Occipital lobe (tissue), 2 donors: Measurements from ENCODE around the gene PRR22. TPM values are rescaled to one million over a fixed set of nuclear protein-coding genes. Genes with fewer than 3 reads are reported as not detected.

ENCODE experiments used
- DNase-seq: peaks from one replicate; lab custom pipeline; 2025; lab: John Stamatoyannopoulos, UW
- total RNA-seq: library from RNA; depleted of rRNA; stranded (reverse); fragments of >200 nt; gene quantifications from one replicate; pipeline ENCODE4 v1.2.3, GENCODE V29; 2014

The PRR22 gene
- total RNA-seq = 0.16 TPM

DNA sequence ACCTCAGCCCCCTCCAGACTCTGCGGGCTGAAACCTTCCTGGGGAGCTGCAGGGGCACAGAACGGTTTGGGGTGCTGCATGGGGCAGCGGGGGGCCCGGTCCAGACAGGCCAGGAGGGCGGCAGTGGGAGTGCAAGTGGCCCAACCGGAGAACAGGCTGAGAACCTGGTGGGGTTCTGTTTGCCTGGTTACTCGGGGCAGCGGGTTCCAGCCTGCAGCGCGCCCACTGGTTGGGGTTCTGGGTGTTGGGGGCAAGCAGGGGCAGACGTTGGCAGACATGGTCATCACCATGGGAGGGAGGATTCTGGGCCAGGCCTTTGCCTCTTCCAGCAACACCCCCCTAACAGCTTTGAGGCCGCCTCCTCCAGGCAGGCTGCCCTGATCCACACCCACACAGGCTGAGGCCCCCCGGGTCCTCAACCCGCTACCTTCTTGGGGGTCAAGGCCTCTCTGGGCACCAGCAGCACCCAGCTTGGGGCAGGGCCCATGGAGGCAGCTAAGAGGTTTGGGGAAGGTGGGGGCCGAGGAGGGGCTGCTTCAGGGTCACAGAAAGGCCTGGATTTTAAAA is at the start of gene PRR22:
TSS of gene PRR22 (minus strand) at position 166 of the 567 bp plus-strand sequence. CDS start at position 80, 86 bp downstream.
- DNase-seq = no peak

DNA sequence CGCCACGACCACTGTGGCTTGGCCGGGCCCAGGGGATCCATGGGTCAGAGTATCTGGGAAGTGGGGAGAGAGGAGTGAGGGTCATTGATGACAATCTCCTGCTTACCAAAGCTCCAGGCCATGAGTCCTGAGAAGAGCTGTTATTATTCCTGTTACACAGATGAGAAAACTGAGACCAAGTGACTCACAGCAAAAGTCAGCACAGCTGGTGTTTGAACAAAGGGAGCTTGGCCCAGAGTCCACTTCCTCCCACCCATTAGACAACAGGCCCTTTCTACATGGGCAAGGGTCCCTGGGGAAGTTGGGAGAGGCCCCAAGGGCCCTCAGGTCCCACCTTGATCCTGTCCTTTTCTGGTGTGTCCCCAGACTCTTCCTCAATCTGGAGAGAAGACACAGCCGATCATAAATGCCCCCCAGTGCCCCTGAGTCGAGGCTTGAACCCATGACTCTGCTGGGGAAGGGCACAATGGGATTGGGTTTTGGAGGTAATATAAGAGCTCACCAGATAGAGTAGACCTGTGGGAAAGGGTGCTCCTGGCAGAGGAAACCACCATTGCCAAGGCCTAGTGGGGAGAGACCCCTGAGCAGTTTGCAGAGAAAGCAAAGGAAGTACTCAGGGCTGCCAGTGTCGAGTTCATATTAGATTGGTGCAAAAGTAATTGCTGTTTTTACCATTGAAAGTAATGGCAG is 48.1 kb upstream of the PRR22 start:
- no peak for DNase-seq

DNA sequence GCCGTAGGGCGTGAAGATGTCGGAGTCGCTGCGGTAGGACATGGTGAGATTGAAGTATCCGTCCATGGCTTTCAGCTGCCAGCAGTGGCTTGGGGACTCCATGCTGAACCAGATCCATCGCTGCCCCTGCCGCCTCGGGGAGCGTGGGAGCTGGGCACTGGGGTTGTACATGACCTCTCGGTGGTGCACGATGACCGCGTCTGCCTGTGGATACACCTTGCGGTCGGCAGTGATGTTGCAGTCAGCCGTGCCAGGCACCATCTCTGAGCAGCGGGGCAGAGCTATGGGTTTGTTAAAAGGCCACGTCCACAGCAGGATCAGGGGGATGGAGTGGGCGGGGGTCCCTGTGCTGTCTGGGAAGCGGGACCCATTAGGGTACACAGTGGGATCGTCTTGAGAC is 47.5 kb upstream of the PRR22 start:
- DNase-seq = no peak

DNA sequence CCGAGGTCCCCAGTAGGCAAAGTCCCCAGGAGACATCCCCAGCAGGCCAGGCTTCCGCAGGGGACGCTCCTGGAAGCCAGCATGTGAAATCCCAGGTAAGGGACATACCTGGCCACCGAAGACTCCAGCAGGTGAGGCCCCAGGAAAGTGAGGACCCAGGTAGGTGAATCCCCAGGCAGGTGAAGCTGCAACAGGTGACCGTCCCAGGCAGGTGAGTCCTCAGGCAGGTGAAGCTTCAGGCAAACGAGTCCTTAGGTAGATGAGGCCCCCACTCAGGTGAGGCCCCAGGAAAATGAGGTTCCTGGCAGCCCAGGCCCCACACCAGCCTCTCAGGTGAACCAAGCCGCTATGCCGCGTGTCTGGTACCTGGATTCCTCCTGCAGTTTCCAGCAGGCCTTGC is 46.6 kb upstream of the PRR22 start:
- DNase-seq = no peak

DNA sequence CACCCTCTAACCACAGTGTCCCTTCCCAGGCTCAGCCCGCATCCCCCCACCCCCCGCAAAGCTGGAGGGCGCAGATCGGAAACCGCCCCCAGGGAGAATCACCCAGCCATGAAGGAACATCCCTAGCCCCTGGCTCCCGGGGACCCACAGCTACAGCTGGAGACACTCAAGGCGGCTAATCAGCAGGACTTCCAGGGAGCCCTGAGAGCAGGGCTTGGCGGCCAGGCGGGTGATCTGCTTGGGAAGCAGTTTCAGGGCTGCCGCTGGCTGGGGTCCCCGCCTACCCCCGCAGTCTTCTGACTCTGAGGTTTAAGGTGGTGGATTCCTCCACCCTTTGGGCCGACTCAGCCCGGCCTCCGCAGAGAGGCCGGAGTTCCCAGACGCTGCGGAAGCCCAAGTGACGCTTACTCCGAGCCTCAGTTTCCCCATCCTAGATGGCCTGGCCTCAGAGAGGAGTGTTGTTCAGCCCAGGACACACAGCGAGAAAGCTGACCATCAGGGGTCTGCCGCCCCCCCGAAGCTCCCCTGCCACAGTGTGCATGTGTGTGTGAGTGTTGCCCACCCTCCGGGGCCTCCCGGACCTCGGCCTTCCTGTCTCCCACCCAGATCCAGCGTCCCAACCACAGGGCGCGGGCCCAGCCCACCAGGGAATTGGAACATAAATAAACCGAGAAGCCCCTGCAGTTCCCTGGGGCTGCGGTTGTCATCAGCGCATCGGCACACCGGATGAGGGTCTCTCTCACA is 45.2 kb upstream of the PRR22 start:
- DNase-seq = no peak

DNA sequence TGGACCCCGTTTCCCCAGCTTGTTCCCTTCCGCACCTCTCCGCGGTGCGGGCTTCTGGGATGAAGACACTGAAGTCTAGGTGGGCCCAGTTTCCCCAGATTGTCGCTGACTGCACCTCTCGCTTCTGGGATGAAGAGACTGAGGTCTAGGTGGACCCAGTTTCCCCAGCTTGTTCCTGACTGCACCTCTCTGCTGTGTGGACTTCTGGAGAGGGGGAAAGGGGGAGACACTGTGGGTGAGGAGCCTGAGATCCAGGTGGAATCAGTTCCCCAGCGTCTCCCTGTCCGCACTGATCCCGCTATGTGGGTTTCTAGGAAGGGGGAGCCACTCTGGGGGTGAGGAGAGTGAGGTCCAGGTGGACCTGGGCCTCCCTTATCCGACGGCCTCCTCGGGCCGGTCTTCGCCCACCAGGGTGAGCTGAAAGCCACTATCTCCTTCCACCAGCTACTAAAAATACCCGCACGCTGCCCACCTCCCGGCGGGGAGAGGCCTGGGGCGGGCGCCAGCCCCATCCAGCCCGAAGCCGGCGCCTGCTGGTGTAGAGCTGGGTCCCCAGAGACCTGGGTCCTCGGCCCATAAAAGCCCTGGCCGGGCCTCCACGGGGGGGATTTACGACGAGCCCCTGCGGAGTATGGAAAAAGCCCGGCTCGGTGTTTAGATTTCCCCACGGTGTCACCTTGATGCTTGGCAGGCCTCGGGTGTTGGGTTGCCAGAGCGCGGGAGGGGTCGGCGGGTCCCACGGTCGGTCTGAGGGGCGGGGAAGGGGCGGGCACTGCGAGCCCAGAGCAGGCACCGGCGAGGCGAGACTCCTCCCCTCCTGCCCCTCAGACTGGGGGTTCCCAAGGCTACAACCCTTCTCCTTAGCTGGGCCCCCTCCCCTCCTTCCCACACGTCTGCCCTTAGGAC is 44.4 kb upstream of the PRR22 start:
- DNase-seq = no peak

DNA sequence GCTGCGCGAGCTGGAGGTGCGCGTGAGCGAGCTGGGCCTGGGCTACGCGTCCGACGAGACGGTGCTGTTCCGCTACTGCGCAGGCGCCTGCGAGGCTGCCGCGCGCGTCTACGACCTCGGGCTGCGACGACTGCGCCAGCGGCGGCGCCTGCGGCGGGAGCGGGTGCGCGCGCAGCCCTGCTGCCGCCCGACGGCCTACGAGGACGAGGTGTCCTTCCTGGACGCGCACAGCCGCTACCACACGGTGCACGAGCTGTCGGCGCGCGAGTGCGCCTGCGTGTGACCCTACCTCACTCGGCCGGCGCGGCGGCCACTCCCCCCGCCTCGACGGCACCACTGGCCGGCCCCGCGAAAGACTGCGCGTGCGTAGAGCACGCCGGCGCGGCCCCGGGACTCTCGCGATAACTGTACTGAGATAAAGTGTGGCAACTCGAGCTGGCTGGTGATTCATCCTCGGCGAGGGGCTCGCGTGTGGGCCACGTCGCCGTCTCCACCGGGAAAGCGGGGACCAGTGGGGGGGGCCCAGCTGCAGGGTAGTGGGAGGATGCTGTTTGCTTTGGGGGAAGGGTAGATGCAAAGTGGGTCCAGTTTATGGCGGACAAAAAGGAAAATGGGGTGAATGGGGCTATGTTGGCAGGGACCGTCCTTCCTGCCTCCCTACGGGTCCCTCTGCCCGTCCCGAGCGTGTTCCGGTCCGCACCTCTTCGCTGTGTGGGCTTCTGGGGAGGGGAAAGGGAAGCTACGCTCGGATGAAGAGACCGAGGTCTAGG is 43.5 kb upstream of the PRR22 start:
- peak; percentile 53 for DNase-seq

DNA sequence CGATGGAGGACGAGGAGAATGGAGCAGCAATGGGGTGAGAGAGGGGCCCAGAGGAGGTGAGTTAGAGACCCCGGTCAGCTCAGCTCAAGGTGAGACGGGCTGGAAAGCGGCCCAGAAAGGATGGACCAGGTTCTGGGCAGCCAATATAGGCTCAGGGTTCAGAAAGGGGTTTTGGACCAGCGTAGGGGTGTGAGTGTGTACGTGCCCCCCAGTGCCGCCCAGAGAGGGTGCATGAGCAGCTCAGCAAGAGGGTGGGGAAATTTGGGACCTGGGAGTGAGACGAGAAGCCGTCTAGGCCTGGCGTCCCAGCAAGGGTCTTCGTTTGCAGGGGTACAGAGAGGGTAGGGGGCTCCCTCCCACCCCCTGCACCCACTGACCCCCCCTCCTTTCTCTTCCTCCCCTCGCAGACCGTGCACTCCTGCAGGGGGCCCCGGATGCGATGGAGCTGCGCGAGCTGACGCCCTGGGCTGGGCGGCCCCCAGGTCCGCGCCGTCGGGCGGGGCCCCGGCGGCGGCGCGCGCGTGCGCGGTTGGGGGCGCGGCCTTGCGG is 42.9 kb upstream of the PRR22 start:
- DNase-seq = no peak

DNA sequence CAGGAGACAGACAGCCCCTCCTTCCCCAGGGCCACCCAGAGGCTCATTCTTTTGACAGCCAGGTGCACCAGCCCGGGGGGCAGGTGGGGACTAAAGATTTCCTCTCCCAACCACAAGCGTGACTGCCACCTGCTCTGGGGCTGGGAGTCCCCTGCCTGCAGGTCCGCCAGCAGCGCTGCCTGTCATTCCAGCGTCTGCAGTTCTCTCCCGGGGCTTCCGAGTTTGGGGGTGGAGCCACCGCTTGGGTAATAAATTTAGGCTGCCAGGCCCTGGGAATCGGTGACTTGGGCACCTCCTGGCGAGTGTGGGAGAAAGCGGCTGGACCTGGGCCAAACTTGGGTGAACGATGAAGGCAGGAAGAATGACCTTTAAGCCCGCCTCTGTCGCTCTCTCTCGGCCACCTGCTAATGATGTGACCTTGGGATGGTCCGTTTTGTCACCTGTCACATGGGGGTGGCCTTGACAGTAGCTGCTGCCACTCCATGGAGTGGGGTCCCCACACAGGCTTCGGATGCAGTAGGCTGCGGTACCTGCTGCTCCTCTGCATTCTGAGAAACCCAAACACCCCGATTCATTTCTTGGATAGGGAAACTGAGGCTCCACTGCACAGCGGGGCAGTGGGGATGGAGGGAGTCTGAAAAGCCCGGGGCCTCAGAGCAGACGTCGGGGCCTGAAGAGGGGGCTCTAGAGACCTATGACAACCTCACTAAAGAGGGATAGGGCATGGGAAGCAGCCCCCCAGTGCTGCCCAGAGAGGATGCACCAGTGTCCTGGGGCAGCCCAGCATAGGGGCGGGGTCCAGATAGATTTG is 42.2 kb upstream of the PRR22 start:
- no peak for DNase-seq

DNA sequence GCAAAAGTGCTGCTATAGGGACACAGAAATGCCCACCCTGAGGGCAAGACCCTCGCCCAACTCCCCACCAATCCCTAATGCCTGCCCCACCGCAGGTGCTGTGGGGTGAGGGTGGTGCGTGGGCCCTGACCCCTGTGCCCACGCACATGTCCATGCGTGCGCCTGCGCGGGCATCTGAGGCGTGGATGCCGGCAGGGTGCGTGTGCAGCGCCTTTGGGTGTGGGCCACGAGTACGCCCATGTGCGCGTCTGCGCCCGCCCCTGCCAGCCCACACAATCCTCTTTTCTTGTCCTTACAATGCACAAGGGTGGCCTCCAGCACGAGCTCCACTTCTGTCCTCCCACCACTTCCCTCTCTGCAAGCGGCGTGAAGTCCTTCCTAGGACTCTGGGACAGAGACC is 40.6 kb upstream of the PRR22 start:
- no peak for DNase-seq

DNA sequence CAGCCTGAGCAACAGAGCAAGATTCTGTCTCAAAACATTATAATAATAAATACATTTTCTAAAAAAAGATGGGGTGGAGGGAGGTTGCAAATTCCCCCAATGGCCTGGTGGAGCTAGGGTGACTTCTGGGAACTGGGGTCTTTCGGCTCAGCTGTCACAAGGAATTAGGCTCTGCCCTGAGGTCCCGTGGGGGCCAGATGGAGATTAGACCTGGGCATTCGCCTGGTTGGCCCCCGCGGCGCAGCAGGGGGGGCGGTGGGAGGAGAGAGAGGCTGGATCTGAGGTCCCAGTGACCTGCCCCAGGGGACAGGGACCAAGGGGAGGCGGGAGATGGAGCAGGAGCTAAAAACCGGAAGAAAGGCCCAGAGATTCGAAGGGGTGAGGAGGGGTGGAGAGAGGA is 40.2 kb upstream of the PRR22 start:
- no peak for DNase-seq

DNA sequence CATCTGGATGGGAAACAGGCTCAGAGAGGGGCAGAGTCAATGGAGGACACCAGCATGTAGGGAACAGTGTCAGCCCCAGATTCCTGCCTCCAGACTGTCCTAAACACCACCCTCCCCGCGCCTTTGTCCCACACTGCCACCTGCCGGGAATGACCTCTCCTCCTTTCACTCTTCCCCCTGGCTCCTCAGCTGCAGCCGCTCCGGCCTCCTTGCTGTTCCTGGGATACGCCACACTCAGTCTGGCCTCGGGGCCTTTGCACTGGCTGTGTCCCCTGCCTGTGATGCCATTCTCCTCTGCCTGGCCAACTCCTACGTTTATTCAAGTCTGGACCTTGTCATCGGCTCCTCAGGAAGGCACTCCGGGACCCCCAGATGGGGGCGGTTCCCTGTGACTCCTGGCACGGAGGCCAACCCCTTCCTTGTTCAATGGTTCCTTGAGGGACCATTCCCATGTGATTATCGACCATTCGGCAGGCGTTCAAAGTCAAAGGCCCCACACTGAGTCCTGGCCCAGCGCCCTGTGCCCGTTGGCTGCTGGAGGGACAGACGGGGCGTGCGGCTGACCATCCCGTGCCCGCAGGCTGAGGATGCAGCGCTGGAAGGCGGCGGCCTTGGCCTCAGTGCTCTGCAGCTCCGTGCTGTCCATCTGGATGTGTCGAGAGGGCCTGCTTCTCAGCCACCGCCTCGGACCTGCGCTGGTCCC is 39.2 kb upstream of the PRR22 start:
- DNase-seq = no peak

DNA sequence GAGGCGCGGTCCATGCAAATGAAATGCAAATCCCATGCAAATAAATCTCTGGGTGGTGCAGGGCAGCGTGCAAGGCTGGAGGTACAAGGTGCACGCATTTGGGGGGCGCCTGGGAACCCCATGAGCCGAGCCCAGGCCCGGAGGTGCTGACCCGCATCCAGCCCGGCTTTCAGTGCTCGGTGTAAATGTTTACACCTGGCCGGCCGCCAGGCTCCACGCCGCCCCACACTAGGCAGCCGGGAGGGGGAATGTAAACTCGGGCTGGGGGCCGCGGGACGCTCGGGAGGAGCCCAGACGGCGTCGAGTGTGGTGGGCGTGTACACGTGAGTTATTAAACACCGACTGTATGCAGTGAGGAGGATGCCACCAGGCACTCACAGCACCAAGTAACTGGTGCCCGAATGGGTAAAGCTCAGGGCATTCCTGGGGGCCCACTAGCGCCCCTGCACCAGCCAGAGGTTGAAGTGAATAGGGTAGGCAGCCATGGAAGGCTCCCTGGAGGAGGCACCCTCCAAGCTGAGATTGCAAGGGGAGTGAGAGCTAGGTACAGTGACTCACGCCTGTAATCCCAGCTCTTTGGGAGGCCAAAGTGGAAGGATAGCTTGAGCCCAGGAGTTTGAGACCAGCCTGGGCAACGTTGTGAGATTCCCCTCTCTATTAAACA is 37.8 kb upstream of the PRR22 start:
- DNase-seq = no peak

DNA sequence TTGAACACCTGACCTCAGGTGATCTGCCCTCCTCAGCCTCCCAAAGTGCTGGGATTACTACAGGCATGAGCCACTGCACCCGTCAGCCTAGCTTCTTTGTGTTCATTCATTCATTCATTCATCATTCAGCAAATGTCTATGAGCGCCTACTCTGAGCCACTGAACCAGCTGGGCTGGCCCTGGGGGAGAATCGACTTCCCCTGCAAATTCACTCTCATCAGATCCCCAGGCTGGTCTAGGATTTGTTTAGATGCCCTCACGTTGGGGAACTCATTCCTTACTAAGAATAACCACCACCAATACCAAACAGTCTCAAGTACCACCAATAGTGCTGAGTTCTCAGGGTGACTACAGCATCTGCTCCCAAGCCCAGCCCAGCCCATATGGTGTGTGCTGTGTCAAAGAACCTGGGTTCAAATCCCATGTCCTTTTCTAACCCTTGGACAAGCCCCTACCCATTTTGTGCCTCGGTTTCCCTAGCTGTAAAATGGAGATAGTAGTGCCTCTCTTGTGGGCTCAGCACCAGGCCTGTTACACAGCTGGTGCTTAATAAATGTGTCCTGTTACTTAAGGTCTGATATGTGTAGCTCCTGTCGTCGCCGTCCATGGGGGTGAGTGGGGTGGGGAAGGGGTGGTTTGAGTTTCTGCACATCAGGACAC is 37.1 kb upstream of the PRR22 start:
- DNase-seq = no peak

DNA sequence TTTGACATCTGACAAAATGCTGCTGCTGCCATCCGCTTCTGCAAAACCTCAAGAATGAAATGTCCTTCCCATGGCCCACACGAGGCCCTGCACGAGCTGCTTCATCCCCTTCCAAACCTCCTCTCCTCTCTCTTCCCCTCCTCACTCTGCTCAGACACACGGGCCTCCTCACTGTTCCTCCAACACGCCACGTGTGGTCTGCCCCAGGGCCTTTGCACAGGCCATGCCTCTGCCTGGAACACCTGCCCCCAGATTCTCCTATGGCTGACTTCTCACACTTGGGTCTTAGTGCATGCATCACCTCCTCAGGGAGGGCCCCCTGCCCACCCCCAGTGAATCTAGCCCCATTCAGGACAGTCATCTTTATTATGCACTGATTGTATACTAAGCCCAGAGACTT is 36.2 kb upstream of the PRR22 start:
- no peak for DNase-seq

DNA sequence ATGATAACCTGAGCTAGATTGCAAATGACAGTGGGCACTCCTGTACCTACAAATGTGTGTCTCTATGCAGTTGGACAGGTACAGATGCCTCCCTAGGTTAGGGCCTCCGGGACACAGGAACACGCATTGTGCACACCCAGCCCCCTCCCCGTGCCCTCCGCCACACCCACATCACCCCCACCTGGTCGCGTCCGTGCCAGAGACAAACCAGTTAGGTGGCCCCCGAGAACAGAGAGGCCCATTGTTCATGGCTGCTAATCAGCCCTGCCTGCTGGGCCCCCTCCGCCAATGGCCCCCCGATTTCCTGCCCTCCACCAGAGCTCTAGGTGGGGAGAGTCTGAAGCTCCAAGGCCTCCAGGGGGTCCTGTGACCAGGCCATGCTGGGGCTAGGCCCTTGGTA is 34.0 kb upstream of the PRR22 start:
- no peak for DNase-seq

DNA sequence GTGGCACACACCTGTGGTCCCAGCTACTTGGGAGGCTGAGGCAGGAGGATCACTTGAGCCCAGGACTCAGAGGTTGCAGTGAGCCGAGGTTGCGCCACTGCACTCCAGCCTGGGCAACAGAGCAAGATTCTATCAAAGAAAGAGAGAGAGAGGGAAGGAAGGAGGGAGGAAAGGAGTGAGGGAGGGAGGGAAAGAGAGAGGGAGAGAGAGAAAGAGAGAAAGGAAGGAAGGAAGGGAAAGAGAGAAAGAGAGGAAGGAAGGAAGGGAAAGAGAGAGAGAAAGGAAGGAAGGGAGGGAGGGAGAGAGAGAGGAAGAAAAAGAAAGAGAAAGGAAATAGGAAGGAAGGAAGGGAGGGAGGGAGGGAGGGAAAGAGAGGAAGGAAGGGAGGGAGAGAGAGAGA is 32.7 kb upstream of the PRR22 start:
- no peak for DNase-seq

DNA sequence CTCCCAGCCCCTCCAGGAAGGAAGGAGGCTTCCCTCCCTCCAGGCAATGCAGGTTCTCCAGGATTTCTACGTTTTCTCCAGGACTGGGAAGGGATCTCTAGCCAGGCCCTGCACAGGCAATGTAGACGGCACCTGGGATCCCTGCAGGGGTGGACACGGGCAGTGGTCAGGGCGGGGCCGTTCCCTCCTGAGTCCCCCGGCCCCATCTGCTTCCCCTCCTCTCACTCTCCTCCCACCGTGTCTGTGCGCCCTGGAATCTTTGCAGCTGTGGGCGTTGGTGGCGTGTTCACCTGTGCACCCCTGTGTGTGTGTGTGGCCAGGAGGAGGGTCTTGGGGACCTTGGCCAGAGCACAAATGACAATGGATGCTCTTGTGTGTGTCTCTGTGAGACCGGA is 30.3 kb upstream of the PRR22 start:
- DNase-seq = no peak
